ENCODE measurements around the gene ADGRV1.
"Not testable (repeated sequence)": the region's sequence is repeated elsewhere in the genome, so short reads cannot be mapped to it uniquely, and the experiment has no call there.

ADGRV1 gene

DNA sequence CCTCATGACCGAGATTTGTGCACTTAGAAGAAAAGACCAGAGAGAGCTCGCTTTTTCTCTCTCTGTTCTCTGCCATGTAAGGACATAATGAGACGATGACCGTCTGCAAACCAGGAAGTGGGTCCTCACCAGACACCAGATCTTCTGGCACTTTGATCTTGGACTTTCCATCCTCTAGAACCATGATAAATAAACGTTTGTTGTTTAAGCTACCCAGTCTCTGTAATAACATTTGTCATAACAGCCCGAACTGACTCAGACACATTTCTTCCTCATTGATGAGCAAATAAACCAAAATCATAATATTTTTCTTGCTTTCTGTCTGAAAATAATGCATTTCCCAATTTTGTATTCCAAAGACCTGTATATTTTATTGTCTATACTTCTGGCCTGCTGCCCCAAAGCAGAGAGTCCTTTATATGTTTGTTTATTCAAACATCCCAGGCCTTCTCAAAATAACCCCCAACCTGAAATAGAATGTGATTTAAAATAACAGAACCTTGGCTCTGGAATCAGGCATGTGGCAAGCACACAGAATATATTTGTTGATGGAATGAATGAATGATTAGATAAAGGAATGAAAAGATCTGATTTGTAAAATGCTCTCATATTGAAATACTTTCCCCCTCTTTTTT lies 396.5 kb downstream of the ADGRV1 start:
- DNase-seq = no peak

DNA sequence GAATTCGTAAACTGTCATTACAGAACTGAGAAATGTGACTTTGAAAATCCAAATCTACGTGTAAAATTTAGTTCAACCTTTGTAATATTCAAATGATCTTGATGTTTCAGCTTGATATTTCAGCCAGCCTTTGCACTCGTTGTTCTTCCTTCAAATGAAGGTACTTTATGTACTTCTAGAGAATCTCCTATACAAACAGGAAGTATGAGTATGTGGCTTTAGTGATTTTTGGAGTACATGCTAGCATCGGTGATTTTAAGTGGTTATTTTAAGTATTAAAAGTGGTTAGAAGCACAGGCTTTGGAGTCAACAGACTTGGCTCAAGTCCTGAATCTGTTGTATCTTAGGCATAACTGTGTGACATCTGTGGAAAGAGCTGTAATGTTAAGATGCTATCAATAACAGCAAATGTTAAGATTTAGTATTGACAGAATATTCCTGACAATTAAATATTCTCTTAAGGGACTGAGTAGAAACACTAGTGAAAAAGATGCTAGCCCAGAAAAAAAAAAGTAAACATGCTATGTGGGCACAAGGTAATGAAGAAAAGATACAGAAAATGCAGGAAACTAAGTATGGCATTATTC lies 398.0 kb downstream of the ADGRV1 start:
- no peak for DNase-seq

DNA sequence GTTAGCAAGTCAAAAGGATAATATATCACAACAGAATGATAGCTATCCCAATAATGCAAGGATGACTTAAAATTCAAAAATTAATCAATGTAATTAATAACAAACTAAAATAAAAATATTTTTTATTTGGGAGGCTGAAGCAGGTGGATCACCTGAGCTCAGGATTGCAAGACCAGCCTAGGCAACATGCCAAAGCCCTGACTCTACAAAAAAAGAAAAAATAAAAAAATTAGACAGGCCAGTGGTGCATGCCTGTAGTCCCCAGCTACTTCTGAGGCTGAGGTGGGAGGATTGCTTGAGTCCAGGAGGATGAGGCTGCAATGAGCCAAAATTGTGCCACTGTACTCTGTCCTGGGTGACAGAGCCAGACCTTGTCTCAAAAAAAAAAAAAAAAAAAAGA lies 399.3 kb downstream of the ADGRV1 start:
- no peak for DNase-seq

DNA sequence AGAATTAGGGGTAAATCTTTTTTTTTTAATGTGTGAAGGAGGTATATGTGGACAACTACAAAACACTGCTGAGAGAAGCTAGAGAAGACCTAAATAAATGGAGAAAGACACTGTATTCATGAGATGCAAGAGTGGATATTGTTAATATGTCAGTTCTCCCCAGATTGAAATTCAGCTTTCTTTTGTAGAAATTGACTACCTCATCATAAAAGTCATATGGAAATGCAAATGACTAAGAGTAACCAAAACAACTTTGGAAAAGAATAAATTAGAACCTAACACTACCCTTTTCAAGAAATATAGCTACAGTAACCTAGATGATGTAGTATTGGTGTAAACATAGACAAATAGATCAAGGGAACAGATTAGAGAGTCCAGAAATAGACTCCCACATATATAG lies 400.7 kb downstream of the ADGRV1 start:
- DNase-seq = no peak

DNA sequence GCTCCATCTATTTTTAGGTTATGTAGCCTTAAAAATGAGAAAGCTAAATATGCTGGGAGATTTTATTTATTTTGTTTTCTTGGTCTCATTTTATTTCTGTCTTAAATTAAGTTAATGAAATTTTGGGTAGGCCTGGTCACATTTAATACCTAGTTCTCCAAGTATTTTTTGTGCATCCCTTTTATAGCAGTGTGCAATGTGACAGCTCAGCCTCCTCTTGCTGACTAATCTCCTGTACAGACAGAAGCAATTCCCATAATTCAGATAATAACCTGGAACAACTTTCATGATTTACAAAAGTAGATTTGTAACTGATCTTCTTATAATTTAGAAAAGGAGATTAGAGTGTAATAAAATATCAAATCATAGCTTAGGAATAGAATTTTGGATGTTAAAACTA lies 403.9 kb downstream of the ADGRV1 start:
- DNase-seq = no peak

DNA sequence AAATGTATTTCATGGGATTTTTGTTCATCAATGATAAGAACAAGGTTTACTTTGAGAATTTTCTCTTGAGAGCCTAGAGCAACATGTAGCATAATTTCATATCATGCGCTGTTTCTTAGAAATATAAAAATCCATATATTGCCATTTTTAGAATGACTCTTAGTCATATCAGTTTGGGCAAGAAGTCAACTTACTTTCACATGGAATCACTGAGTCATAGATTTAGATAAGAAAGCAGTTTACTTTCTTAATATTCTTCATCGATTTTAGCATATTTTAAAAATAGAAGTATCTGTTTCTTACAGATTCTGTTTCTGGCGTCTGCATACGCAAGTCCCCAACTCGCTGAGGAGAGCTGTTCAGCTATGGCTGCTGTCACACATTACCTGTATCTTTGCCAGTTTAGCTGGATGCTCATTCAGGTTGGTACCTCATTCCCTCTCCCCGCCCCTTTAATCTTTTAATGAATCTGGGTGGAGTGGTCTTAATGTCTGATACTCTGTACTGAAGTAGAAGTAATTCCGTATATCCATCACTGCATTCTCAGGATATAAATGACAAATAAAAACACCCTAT lies 406.6 kb downstream of the ADGRV1 start:
- no peak for DNase-seq

DNA sequence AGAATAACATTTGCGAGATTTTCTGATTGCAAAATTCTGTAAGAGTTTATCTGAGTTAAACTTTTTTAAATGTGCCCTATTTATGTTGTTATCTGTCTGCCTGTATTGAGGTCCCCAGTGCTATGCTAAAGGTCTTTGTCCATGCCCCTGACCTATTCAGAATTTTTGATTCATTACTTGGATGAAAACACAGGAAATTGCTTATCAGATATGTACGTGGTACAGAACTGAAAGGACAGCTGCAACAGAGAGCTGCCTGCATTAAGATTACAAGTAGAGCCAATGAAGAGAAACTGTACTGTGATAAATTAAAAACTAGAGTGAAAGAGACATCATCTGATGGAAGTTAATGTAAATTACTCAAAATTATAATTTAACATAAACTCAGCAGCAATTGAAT lies 408.8 kb downstream of the ADGRV1 start:
- DNase-seq = no peak

DNA sequence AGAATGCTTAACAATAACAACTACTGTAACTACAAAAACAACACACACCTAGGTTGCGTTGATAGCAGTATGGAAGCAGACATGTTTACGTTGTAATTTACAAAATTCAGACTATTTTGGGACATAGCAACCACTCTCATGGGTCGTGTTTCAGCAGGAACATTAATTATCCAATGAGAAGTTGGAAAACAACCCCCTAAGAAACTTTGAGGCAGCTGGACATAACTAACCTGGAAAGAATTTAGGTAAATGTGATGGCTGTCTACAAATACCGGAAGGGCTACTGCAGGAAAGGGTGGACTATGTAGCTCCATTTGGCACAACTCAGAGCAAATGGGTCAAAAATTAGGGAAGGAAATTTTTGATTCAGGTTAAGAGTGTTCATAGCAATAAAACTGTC lies 409.3 kb downstream of the ADGRV1 start:
- DNase-seq = no peak

DNA sequence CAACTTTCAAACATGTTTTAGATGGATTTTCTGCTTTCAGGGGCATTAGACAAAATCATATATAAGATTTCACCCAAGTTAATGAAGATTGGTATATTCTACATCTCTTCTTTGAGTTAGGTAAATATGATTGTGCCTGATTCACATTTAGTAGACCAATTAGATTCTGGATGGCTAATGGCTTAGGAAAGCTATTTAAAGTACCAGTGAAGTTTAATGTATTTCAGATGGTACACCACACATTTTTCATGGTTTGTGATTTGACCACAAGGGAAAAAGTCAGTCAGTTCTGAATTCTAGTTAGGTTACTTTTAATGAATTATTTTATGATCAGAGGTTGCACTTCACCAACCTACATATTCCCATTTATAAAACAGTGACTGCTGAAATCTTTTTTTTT lies 409.7 kb downstream of the ADGRV1 start:
- DNase-seq = no peak

DNA sequence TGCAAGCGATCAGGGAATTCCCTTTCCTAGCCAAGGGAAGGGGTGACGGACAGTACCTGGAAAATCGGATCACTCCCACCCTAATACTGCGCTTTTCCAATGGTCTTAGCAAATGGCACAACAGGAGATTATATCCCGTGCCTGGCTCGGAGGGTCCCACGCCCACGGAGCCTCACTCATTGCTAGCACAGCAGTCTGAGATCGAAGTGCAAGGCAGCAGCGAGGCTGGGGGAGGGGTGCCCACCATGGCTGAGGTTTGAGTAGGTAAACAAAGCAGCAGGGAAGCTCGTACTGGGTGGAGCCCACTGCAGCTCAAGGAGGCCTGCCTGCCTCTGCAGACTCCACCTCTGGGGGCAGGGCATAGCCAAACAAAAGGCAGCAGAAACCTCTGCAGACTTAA lies 411.3 kb downstream of the ADGRV1 start:
- DNase-seq = not testable (repeated sequence)

DNA sequence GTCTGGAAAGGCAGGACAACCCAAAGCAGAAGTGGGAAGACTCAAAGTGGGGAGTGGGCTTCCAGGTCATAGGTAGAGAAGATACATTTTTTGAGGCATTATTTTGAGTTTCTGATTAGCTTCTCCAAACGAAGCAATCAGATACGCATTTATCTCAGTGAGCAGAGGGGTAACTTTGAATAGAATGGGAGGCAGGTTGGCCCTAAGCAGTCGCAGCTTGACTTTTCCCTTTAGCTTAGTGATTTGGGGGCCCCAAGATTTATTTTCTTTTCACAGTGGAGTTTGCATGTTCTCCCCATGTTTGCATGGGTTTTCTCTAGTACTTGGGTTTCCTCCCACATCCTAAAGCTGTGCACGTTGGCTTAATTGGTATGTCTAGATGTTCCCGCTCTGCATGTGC lies 422.6 kb downstream of the ADGRV1 start:
- no peak for DNase-seq

DNA sequence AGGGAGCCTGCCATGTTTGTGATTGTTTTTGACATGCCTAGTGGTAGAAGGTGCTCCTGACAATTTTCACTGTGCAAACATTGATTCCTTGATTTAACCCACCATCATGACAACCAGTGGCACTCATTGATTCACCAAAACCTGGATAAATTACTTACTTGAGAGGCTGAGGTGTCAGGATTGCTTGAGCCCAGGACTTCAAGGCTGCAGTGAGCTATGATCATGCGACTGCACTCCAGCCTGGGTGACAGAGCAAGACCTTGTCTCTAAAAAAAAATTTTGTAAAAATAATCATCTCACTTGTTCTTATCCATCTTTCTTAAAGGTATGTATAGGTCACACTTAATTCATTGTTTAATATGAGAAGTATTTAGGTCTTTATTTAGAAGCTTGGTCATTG lies 423.2 kb downstream of the ADGRV1 start:
- no peak for DNase-seq

DNA sequence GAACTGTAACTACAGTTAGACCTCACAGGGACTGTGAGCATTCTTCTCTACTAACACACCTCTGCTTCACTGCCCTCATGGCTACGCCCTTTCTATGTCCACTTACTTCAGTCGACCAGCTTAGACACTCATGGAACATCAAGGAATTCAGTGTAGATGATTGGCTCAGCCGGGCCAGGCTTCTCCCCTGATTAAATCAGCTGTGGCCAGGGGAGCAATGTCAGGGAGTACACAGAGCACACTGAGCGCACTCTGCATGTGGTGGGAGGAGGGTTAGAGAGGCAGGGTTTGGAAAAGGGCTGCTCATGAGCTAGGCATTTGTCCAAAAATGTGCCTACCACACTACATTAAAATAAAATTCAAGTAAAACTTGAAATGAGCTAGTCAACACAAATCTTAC lies 424.0 kb downstream of the ADGRV1 start:
- no peak for DNase-seq

DNA sequence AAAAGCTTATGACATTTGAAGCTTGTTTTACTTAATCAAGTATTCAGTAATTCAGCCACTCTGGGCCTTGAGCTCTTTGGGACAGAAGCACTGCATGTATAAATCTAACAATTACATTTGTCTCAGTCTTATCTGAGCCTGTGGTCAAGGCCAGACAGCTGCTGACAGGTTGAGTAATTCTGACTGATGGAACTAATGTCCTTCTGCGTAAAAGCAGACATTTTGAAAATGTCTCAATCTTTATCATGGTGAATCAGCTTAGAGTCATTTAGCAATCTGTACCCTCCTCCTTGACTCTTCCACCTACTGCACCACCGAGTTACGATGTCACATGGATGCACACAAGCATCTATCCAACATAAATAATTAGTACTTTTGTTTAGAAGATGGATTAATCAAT lies 424.6 kb downstream of the ADGRV1 start:
- DNase-seq = no peak

DNA sequence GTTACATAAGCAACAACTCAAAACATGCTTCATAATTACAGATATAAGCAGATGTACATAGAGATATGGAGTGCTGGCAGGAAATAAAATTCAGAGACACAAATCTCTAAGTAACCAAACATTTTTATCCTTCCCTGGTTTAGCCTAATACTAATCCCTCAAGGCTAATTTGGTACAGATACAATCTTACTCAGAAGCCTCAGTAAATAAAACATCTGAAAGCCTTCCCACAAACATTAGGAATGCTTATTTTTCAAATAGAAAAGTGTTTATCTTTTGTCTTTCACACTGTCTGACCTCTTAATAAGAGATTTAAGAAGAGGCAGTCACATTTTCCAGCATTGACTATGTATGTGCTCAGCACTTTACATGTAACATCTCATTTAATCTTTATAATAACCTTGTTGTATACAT lies 425.1 kb downstream of the ADGRV1 start:
- DNase-seq = no peak

DNA sequence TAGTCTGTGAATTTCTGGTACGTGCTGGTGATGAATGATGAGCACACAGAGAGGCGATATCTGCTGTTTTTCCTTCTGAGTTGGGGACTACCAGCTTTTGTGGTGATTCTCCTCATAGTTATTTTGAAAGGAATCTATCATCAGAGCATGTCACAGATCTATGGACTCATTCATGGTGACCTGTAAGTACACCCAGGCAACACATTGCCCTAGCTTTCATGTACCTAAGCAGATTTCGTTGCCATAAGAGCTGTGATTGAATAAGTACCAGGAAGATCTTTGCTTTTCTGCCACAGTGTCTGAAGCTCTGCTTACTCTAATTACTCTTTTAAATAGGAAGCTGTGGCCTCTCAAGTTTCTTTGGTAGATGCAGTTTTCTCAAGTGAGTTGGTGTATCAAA lies 426.7 kb downstream of the ADGRV1 start:
- no peak for DNase-seq

DNA sequence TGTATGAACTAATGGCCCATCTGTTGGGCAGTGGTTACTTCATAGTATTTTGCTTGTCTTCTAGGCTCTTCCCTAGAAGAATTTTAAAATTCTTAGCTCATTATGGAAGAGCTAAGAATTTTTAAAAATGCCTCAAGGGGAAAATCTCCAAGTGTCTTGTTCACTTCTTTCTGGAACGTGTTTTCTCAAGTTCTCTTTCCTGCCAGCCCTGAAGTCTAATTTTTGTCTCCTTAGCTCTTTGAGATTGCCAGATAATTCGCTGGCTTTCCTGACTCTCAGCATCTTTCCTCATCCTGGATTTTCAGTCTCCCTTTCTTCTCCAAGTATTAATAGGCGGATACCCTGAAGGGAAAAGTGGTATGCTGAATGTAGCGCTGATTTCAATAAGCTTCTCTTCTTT lies 429.1 kb downstream of the ADGRV1 start:
- no peak for DNase-seq

DNA sequence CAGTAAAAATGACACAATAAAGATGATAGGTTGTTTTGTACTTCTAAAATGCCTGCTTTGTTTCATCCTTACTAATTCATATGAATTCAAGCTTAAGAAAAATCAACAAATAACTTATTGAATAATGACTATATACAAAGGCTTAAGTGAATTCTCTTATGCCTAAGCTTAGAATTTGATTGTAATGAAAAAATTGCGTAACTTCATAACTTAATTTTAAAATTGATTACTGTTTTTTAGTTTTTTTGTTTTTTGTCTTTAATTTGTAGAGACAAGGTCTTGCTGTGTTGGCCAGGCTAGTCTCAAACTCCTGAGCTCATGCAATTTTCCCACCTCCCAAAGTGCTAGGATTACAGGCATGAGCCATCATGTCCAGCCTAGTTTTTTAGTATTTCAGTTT lies 432.6 kb downstream of the ADGRV1 start:
- DNase-seq = no peak

DNA sequence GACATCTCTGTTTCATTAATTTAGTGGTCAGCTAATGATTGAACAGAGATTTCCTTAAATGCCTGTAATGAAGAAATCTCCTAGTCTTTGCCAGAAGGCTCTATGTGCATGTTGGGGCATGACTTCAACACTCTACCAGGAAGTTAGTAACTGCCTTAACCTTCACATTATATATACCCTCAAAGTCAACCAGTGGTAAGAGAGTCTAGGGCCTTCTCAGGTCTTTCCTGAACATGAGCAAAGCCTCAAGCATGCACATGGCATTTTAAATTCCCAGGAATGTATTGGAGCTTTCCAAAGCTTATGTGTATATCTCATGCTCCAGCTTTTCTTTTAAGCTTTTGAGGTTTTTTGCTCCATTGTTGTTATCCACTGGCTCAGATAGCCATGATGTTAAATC lies 436.2 kb downstream of the ADGRV1 start:
- no peak for DNase-seq

DNA sequence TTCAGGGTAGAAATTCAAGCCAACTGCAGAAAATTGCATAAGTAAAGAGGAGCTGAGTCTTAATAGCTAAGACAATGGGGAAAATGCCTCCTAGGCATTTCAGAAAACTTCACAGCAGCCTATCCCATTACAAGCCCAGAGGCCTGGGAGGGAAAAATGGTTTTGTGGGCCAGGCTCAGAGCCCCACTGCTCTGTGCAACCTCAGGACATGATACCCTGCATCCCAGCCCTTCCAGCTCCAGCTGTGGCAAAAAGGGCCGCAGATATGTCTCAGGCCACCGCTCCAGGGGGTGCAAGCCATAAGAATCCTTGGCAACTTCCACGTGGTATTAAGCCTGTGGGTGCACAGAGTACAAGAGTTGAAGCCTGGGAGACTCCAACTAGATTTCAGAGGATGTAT lies 437.5 kb downstream of the ADGRV1 start:
- no peak for DNase-seq

DNA sequence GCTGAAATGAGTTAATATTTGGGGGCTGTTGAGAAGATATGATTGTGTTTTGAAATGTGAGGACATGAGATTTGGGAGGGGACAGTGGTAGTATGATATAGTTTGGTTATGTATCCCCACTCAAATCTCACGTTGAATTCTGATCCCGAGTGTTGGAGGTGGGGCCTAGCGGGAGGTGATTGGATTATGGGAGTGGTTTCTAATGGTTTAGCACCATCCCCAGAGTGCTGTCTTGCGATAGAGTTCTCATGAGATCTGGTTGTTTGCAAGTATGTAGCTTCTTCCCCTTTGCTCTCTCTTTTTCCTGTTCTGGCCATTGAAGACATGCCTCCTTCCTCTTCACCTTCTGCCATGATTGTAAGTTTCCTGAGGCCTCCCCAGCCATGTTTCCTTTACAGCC lies 438.5 kb downstream of the ADGRV1 start:
- no peak for DNase-seq

DNA sequence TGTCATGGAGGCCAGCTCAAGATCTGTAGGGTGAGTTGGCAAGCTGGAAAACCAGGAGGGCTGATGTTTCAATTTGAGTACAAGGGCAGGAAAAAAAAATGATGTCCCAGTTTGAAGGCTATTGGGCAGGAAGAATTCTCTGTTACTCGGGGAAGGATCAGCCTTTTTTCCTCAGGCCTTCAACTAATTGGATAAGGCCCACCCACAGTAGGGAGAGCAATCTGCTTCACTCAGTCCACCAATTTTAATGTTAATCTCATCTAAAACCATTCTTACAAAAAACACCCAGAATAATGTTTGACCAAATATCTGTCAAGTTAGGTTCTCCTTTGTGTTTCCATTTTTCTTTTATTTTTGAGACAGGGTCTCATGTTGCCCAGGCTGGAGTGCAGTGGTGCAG lies 442.1 kb downstream of the ADGRV1 start:
- DNase-seq = no peak

DNA sequence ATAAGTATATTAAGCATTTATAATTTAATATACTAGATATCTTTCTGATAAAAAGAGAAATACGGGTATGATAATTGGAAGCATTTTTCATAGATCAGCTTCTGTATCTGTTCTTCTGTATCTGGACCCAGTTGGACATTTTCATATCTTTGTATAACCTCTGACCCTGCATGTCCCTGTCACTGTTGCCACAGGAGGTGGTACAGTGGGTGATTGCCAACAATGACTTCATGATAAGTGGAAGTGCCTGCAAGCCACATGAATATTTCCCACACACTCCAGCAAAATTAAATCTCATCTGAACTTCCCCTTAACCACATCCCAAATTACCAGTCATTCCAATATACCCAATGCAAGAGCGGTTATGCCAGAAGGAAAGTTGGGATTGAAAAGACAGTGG lies 448.1 kb downstream of the ADGRV1 start:
- DNase-seq = no peak

DNA sequence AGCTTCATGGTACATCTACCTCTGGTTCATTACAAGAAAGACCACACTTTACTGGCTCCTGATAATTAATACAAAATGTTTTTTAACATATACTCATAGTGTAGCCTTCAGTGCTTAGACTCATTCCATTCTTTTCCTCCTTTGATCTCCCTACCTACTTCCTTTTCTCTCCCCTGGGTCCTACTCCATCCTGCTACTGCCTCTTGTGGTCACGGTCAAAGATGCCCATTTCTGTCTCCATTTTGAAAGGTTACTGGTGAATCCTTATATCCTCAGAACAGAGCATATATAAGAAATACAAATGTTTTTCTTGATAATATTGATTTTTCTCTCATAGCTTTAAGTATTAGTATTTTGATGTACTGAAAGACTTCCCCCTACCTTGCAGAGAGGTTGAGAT lies 448.7 kb downstream of the ADGRV1 start:
- no peak for DNase-seq

DNA sequence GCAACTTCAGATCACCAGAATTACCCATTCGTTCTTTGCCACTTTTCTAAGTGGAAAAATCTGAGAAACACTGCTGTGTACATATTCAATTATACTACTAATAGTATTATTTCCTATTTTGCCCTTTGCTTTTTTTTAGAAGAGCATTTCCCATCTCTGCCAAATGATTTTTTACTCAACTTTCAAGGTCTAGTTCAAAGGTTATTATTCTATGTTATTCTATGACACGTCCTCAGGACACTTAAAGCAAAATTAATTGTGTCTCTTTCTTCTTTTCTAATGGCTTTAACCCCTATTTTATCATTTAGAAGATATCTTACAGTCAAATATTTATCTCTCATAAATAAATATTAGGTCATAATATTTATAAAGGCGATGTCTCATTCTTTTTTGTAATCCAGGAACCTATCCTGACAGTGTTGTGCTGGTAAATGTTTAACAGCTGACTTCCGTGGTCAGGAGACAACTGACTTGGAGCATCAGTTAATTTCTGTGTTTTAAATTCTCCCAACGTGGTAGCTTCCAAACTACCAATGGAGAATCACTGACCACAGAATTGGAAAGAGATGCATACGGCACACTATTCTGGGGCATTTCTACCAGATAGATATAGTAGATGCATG lies 449.3 kb downstream of the ADGRV1 start:
- DNase-seq = no peak
